Adrenal gland (tissue), 5 donors: ENCODE results near the gene CACNA1E.

ENCODE experiments used
- POLR2A ChIP-seq, 2 donors: fragments of 450-650 bp; IDR thresholded peaks; one replicate each; pipeline ENCODE4 v1.6.1; 2017; ENCODE audit warnings: antibody characterized with exemption in 2 of 2, mild to moderate bottlenecking in 2 of 2, moderate library complexity in 1 of 2
- TF ChIP-seq, protein P1 (sequence below), 6 experiments: fragments of 450-650 bp in 4 of 6; fragments of 200-600 bp in 2 of 6; sonication (generic) in 1 of 6; IDR thresholded peaks; 1 replicate in 5 of 6; 2 replicates in 1 of 6; pipeline versions ENCODE4 v1.5.1 to v1.8.0; 2016 to 2021; ENCODE audit warnings: antibody characterized with exemption in 6 of 6, mild to moderate bottlenecking in 2 of 6, moderate library complexity in 1 of 6
- donor health status: DM: no; HTN: no; CAD: no.

DNA sequence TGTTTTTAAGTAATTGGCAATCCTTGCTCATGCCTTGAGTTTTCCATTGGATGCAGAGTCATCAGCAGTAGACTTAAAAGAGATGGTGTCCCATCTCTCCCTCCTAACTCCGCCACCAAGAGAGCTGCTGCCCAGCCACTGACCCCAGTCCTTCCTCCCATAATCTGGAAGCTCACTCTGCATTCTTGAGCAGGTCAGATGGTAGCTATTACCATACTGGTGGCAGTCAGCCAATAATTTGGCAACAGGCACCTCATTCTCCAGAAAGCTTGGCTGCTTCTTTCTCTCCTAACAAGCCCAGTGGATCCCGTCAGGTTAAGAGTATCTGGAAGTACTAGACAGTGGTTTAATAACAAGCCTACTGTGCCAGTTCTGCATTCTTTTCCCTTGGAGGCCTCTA, 306.1 kb downstream of the CACNA1E start:
- TF ChIP-seq, protein P1, sequence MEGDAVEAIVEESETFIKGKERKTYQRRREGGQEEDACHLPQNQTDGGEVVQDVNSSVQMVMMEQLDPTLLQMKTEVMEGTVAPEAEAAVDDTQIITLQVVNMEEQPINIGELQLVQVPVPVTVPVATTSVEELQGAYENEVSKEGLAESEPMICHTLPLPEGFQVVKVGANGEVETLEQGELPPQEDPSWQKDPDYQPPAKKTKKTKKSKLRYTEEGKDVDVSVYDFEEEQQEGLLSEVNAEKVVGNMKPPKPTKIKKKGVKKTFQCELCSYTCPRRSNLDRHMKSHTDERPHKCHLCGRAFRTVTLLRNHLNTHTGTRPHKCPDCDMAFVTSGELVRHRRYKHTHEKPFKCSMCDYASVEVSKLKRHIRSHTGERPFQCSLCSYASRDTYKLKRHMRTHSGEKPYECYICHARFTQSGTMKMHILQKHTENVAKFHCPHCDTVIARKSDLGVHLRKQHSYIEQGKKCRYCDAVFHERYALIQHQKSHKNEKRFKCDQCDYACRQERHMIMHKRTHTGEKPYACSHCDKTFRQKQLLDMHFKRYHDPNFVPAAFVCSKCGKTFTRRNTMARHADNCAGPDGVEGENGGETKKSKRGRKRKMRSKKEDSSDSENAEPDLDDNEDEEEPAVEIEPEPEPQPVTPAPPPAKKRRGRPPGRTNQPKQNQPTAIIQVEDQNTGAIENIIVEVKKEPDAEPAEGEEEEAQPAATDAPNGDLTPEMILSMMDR (IDR thresholded peaks at IDR 0.05): no peak
- TF ChIP-seq POLR2A (IDR thresholded peaks at IDR 0.05): no peak
